ENCODE measurements around the gene NACA.
A peak's percentile ranks its signal among the peaks of the same experiment; 100 is the strongest.
"Not testable (repeated sequence)": the region's sequence is repeated elsewhere in the genome, so short reads cannot be mapped to it uniquely, and the experiment has no call there.

NACA gene

DNA sequence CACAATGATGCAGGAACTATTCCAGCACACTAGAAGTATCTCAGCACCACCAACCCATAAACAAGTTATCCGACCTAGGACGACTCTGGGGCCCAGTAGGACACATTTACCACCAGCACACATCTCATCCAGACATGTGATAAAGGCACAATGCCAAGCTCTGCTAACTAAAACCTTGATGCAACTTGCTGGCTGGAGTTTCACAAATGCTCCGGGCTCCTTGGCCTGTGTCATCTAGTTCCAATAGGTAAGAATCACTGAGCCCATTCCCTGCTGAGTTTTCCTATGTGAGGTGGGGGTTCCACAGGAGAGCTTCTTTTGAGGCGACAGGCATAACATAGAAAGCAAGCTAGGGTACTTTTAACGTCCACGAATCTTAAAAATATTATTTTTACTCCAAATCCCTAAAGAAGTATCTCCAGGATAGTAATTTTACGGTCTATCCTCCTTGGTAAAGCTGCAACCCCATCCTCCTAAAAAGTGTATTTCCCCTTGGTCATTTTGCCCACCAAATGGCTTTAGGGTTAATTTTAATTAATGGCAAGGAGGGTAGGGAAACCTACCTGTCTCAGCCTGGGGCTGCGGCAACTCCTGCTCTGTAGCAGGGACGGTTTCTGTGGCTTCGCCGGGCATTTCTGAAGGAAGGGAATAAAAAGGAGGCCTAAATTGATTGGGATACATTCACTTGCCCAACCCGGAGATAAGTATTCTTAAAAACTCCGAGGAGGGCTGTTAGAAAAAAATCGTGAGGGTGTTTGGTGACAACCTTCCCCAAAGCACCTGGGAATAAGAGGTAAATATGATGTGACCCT lies 1.0 kb downstream of the NACA start:
- DNase-seq, result peak; percentile 61

- DNase-seq, result no peak
Observed at GRCh38 chr12:56723352-56723751, 1.7 kb downstream of the NACA start.

DNA sequence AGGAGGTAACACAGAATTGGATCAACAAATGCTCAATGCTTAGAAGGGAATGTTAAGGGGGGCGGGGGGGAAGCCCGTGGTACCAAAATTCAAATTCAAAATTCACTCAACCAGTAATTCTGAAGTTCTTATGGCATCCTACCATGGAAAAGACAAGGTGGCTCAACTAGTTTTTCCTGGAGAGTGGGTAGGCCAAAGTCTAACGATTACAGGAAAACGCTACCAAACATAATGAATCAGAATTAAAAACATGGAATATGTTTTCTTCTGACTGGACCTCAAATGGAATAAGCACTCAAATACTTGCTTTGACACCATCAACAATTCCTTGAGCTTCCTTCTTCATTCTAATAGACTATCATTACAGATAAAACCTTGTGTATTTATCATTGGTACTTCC lies 2.3 kb downstream of the NACA start:
- DNase-seq, result no peak

DNA sequence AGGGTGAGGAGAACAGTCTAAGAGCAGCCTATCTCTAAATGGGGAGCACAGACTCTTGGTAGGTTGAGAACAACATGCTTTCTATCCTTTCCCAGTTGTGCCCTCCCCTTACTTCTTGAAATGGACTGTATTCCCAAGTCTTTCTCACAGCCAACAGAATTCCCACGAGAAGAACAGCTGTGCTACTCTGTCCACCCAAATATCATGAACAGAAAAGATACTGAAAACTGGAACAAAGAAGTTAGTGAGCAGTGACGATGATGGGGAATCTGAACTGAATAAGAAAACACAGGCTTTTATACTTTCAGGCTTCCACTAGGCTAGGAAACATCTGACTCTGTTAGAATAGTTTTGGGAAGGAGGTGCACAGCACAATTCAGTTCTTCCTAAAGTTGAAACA lies 3.4 kb downstream of the NACA start:
- no peak for DNase-seq

- DNase-seq, result no peak
Observed at GRCh38 chr12:56721216-56721615, 3.9 kb downstream of the NACA start.

DNA sequence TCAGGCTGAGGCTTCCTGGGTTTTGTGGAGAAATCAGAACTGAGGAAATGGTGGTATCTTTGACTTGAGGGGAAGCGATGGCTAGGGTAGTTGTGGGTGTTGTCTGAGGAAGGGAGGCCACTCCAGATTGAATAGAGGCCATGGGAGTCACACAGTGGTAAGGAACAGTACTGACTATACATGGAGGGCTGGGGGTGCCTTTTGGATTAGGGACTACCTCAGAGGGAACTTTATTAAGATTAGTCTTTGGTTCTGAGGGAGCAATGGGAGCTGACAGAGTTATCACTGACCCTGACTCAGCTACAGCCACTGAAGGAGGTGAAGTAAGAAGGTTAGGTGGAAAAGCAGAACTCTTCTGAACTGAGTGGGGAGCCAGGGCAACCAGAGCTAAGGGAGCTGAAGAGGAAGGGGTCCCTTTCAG lies 4.4 kb downstream of the NACA start:
- DNase-seq, result no peak

GRCh38 chr12:56719056-56719455 lies 6.0 kb downstream of the NACA start:
- no peak for DNase-seq

DNA sequence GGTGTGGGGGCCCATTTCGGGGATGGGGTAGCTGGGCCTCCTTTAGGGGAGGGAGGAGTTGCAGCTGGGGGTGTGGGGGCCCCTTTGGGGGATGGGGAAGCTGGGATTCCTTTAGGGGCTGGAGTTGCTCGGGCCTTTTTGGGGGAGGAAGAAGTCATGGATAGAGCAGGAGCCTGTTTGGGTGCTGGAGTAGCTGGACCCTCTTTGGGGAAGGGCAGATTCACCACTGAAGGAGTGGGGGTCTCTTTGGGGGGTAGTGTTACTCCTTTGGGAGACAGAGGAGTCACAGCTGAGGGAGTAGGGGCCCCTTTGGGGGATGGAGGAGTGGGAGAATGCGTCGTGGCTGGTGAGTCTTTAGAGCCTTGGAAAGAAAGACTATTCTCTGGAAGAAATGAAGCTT lies 6.5 kb downstream of the NACA start:
- no peak for DNase-seq

DNA sequence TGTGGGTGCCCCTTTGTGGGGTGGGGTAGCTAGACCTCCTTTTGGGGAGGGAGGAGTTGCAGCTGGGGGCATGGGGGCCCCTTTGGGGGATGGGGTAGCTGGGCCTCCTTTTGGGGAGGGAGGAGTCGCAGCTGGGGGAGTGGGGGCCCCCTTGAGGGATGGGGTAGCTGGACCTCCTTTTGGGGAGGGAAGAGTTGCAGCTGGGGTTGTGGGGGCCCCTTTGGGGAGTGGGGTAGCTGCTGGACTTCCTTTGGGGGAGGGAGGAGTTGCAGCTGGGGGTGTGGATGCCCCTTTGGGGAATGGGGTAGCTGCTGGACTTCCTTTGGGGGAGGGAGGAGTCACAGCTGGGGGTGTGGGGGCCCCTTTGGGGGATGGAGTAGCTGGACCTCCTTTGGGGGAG lies 7.0 kb downstream of the NACA start:
- DNase-seq, result no peak

- no peak for DNase-seq
Observed at GRCh38 chr12:56716933-56717880, 7.9 kb downstream of the NACA start.

DNA sequence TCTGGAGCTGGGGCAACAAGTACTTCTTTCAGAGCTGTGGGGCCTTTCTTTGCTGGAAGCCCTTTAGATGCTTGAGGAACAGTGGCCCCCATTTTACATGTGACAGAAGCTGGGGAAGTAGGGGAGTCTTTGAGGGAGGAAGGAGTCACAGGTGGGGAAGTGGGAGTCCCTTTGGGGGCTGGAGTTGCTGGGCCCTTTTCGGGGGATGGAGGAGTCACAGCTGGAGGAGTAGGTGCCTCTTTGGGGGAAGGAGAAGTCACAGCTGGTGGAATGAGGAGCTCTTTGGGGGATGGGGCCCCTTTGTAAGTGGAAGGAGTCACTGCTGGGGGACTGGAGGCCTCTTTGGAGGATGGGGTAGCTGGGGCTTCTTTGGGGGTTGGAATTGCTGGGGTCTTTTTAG lies 8.6 kb downstream of the NACA start:
- DNase-seq, result no peak

DNA sequence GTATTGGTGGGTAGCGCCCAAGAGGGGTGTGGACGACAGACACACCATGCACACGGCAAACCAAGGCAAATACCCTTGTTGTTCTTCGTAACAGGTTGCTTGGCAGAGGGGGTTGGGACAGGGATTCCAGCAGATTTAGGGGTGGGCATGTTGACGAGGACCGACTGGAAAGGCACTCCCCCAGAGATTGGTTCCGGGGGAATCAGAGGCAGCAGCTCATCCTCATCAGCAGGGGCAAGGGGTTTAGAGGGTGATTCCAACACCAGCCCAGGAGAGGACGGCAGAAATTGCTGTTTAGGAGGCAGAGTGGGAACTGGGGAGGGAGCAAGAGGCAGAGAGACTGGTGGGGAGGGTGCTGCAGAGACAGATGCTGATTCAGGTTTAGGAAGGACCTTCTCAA lies 9.3 kb downstream of the NACA start:
- no peak for DNase-seq

- no peak for DNase-seq
Observed at GRCh38 chr12:56714431-56714929, 10.6 kb downstream of the NACA start.

- no peak for DNase-seq
Observed at GRCh38 chr12:56713345-56713744, 11.8 kb downstream of the NACA start.

GRCh38 chr12:56709759-56710376 lies 15.2 kb downstream of the NACA start:
- no peak for DNase-seq

- DNase-seq, result not testable (repeated sequence)
Observed at GRCh38 chr12:56704522-56704921, 20.6 kb downstream of the NACA start.

DNA sequence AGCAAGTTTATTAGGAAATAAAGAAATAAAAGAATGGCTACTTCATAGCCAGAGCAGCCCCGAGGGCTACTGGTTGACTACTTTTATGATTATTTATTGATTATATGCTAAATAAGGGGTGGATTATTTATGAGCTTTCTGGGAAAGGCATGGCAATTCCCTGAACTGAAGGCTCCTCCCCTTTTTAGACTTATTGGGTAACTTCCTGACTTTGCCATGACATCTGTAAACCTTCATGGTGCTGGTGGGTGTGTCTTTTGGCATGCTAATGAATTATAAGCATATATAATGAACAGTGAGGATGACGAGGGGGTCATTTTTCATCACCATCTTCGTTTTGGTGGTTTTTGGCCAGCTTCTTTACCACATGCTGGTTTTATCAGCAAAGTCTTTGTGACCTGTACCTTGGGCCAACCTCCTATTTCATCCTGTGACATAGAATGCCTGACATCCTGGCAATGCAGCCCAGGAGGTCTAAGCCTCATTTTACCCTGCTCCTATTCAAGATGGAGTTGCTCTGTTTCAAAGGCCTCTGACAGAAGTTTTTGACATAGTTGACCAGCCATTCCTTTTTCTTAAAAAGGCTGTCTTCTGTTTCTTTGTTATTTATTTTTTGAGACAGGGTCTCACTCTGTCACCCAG lies 26.0 kb downstream of the NACA start:
- DNase-seq, result no peak

- DNase-seq, result no peak
Observed at GRCh38 chr12:56695327-56696101, 29.6 kb downstream of the NACA start.

- no peak for DNase-seq
Observed at GRCh38 chr12:56694161-56694560, 30.9 kb downstream of the NACA start.

GRCh38 chr12:56688846-56689109 lies 36.3 kb downstream of the NACA start:
- DNase-seq, result no peak

DNA sequence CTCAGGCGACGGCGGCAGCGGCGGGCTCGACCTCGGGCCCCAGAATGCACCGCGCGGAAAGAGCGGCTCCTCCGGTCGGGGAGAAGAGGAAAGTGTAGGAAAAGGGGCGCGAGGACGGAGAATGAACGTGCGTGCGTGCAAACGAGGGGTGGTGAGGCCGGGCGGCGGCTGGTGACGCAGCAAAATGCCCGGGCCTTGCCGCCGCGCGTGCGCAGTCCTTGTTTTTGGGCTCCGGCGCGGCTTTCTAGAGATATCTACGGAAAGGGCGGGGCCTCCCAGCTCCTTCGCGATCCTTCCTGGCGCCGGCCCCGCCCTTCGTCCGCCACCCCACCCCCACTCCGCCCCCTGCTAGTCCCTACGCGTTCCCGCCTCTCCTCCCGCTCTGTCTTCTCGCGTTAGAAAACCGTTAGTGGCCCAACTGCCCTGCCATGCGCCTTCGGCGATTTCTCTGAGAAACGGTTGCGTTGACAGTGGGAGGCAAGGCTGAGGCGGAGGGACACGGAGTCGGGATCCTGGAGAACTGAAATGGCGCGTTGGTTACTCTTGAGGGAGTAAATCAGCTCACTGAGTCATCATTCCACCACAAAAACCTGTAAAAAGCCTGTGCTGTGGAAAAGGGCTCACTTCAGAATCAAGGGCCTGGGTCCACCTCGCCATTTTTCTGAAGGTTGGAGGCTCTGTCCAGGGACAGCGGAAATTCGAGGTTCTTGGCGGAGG lies 36.8 kb downstream of the NACA start, which contains the start of gene PTGES3:
PTGES3 (minus strand) TSS at position 156 of the 717 bp plus-strand sequence. CDS start 285 bp downstream, outside the sequence.
- DNase-seq, result peak; percentile 100
